Measurements from ENCODE around the gene PPP2CA.

GRCh38 chr5:134215757-134216156 lies 10.1 kb downstream of the PPP2CA start:
- no peak for TF ChIP-seq CTCF (IDR thresholded peaks at IDR 0.05 in 4 of 5, conservative IDR thresholded peaks at IDR 0.05 in 1 of 5)
- TF ChIP-seq POLR2A (IDR thresholded peaks at IDR 0.05): no peak
